ENCODE results near the gene RPL13. TPM values are rescaled to one million over a fixed set of nuclear protein-coding genes. Genes with fewer than 3 reads are reported as not detected.

Gene RPL13
- total and polyA plus RNA-seq, 7 donors, result 3,641 to 19,173 (median 7,437) TPM

DNA sequence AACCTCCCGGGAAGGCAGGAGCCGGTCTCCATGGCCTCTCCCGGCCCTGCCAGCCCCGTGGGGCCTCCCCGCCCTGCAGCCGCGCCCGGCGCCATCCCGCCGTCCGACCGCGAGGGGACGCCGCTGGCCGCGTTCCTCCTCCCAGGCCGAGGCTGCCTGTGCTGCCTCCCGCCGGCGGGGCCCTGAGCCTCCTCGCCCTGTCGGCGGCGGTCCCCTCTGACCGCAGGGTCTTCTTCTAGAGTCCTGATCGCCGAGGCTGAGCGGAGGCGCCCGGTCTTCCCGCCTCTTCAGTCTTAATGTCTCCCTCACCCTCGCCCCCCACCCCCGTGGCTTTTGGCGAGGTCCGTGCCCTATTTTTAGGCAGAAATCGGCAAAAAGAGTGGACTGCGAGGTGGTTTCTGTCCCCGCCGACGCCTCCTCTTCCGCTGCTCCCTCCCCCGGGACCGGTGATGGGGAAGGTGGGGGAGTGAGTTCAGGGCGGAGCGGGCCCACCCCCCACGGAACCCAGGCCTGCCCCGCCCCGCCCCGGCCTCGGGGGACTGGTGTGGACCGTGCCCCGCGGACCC lies 14.3 kb downstream of the RPL13 start:
- intact Hi-C loops (cut with DNase I), result no loop called here
- Histone ChIP-seq H3K27me3 (peaks cover 30 to 72% (median 54%) of the 10 kb centered on the region in 3 donors), H3K4me1 (peaks cover 5 to 26% (median 20%) of the 10 kb centered on the region in 4 donors), H3K36me3 (no peaks in the 10 kb centered on the region), H3K4me3 (peak overlapping the region in 3 of 4 donors; percentile 7 to 28 (median 26)), H3K9me3 (no peaks in the 10 kb centered on the region), H3K27ac (no peak overlapping the region)
- no peak for DNase-seq
- TF ChIP-seq, protein P1, sequence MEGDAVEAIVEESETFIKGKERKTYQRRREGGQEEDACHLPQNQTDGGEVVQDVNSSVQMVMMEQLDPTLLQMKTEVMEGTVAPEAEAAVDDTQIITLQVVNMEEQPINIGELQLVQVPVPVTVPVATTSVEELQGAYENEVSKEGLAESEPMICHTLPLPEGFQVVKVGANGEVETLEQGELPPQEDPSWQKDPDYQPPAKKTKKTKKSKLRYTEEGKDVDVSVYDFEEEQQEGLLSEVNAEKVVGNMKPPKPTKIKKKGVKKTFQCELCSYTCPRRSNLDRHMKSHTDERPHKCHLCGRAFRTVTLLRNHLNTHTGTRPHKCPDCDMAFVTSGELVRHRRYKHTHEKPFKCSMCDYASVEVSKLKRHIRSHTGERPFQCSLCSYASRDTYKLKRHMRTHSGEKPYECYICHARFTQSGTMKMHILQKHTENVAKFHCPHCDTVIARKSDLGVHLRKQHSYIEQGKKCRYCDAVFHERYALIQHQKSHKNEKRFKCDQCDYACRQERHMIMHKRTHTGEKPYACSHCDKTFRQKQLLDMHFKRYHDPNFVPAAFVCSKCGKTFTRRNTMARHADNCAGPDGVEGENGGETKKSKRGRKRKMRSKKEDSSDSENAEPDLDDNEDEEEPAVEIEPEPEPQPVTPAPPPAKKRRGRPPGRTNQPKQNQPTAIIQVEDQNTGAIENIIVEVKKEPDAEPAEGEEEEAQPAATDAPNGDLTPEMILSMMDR (IDR thresholded peaks at IDR 0.05), result peak in 2 of 4 experiments; percentile 17 to 41
- TF ChIP-seq POLR2A (IDR thresholded peaks at IDR 0.05), result no peak
- 3 to 4% methylated on average over 55 of the region's 55 CpGs for WGBS, 2 donors

DNA sequence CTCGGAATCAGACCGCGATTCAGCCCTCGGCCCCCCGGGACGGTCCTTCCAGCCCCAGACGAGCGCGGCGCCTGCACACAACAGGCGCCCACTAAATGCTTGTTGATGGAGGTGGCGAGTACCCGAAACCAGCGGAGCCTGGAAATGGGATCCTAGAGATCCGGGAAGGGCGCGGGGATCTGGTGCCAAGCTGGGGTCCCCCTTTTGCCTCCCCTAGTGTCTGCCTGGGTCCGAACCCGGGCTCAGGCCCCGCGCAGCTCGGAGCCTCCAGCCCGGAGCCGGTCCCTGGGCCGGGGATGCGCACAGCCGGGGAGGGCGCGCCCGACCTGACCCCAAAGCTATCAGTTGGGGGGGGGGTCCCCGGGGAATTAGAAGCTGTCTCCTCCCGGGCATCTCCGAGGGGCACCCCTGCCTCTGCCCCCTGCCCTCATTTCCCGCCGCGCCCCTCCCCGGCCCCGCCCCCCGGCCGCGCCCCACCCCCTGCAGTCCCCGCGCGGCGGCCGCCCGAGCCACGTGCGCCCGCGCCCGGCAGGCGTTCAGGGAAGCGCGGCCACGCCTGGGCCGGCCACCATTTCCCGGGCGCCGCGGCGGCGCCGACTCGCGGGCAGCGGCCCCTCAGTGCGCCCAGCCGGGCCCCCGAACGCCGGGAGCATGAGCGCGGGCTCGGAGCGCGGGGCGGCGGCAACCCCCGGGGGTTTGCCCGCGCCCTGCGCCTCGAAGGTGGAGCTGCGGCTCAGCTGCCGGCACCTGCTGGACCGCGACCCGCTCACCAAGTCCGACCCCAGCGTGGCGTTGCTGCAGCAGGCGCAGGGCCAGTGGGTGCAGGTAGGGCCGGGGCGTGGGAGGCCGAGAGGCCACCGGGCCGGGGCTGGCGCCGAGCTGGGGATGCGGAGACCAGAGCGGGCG lies 15.0 kb downstream of the RPL13 start, which contains the start of gene CPNE7:
TSS of gene CPNE7 (plus strand) at position 512 of the 906 bp plus-strand sequence. CDS start at position 652, 140 bp downstream.
- Histone ChIP-seq H3K27me3 (peaks cover 30 to 65% (median 46%) of the 10 kb centered on the region in 3 donors), H3K36me3 (no peaks in the 10 kb centered on the region), H3K27ac (no peak within 1 kb of the TSS), H3K9me3 (no peaks in the 10 kb centered on the region), H3K4me3 (peak within 1 kb of the TSS in 3 of 4 donors; percentile 7 to 28 (median 26)), H3K4me1 (peaks cover 5 to 26% (median 20%) of the 10 kb centered on the region in 4 donors)
- no peak for DNase-seq
- TF ChIP-seq POLR2A (IDR thresholded peaks at IDR 0.05), result no peak
- no peak for TF ChIP-seq POLR2AphosphoS5 (IDR thresholded peaks at IDR 0.05)
- TF ChIP-seq, protein P1 (IDR thresholded peaks at IDR 0.05), result no peak
- TF ChIP-seq EP300 (IDR thresholded peaks at IDR 0.05), result no peak
- intact Hi-C loops (cut with DNase I), result no loop called here
- 2 to 3% methylated on average over 103 of the region's 103 CpGs for WGBS, 2 donors

DNA sequence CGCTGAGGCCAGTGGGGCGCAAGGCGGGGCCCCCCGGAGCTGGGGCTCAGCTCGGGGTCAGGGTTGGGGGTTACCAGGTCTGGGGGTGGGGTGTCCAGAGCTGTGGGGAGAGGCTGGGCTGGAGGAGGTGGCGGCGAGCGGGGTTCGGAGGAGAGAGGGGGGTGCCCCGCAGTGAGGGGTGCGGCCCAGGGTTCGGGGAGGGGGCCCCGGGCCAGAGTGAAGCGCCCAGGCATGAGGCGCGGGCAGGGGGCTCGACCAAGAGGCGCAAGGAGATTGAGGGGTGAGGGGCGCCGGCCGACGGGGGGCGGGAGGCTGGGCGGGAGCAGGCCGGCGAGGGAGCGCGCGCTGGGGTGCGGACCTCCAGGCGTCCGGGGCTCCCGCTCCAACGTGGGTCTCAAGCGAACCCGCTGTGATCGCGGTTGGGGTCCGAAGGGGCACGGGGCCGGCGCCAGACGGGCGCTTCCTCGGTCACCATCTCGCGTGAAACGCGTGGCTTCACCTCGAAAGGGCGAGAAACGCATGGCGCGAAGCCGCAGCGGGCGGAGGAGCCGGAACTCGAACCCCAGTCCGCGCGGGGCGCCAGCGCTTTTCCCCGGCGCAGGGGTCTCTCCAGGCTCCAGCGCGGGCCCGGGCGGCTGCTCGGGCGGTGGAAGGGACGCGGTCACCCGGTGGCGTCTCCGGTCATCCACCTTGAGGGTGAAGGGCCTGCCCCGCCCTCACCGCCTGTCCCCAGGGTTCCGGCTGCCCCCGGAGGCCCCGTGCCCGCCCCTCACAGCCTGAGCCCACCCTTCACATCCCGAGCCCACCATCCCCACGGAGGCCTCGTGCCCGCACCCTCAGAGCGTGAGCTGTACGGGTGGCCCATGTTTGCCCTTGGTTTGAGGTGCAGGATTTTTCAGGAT lies 15.9 kb downstream of the RPL13 start:
- no peak overlapping the region for H3K27ac ChIP-seq
- H3K27me3 ChIP-seq, result peaks cover 30 to 61% (median 45%) of the 10 kb centered on the region in 3 donors
- no peaks in the 10 kb centered on the region for H3K36me3 ChIP-seq
- H3K4me3 ChIP-seq, result peak overlapping the region in 1 of 4 donors; percentile 7
- H3K9me3 ChIP-seq, result no peaks in the 10 kb centered on the region
- peaks cover 5 to 26% (median 20%) of the 10 kb centered on the region in 4 donors for H3K4me1 ChIP-seq
- intact Hi-C loops (cut with DNase I), result no loop called here
- TF ChIP-seq POLR2A (IDR thresholded peaks at IDR 0.05), result no peak
- TF ChIP-seq POLR2AphosphoS5 (IDR thresholded peaks at IDR 0.05), result no peak
- TF ChIP-seq, protein P1 (IDR thresholded peaks at IDR 0.05), result no peak
- TF ChIP-seq EP300 (IDR thresholded peaks at IDR 0.05), result no peak
- no peak for DNase-seq
- 34 to 54% methylated on average over 89 of the region's 89 CpGs for WGBS, 2 donors

DNA sequence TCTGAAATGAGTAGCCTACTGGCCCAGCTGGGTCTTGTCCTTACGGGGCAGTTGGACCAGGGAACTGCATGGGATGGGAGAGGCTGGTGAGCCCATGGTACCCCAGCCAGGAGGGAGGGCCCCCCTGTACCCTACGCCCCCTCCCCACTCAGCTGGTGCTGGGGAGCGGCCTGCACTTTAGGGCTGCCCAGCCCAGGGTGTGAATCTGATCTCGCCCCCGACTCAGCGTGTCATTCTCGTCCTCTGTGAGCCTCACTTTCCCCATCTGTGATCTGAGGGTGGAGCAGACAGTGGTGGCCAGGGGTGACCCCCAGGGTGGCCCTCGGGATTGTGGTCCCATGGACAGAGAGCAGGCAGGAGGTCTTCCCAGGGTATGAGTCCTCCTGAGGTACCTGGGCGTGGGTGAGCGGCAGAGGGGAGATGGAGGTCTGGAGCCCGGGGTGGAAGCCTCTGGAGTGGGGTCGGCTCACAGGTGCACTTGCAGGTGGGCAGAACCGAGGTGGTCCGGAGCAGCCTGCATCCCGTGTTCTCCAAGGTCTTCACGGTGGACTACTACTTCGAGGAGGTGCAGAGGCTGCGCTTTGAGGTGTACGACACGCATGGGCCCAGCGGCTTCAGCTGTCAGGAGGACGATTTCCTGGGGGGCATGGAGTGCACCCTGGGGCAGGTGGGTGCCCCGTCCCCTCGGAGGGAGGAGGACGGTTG lies 16.7 kb downstream of the RPL13 start:
- no peaks in the 10 kb centered on the region for H3K36me3 ChIP-seq
- TF ChIP-seq, protein P1 (IDR thresholded peaks at IDR 0.05), result no peak
- TF ChIP-seq POLR2AphosphoS5 (IDR thresholded peaks at IDR 0.05), result no peak
- no peak for TF ChIP-seq POLR2A (IDR thresholded peaks at IDR 0.05)
- TF ChIP-seq EP300 (IDR thresholded peaks at IDR 0.05), result no peak
- H3K9me3 ChIP-seq, result no peaks in the 10 kb centered on the region
- H3K27ac ChIP-seq, result no peak overlapping the region
- H3K4me3 ChIP-seq, result no peak overlapping the region
- peaks cover 30 to 54% (median 45%) of the 10 kb centered on the region in 3 donors for H3K27me3 ChIP-seq
- peaks cover 5 to 26% (median 20%) of the 10 kb centered on the region in 4 donors for H3K4me1 ChIP-seq
- no peak for DNase-seq
- intact Hi-C loops (cut with DNase I), result no loop called here
- WGBS, 2 donors, result 88 to 93% methylated on average over 25 of the region's 25 CpGs

All from sigmoid colon (tissue), 7 donors.